ENCODE measurements around the gene ARHGAP19.

ARHGAP19 gene

GRCh38 chr10:97331153-97331703, 38.8 kb upstream of the ARHGAP19 start:
- peak overlapping the region; percentile 89 for H3K4me3 ChIP-seq (ENCODE audit: low read length)
- H3K9ac ChIP-seq (ENCODE audit: low read length): no peak overlapping the region
- peaks cover 6% of the 10 kb centered on the region for H3K4me1 ChIP-seq (ENCODE audit: control insufficient read depth, insufficient read depth, low read length)
- H3K36me3 ChIP-seq (ENCODE audit: control insufficient read depth, insufficient read depth, low read length): peaks cover 10% of the 10 kb centered on the region
- H3K27me3 ChIP-seq (ENCODE audit: control insufficient read depth, insufficient read depth, low read length): no peaks in the 10 kb centered on the region
- no peak overlapping the region for H3K27ac ChIP-seq (ENCODE audit: low read depth, low read length)

- no peaks in the 10 kb centered on the region for H3K27me3 ChIP-seq (ENCODE audit: control insufficient read depth, insufficient read depth, low read length)
- H3K9ac ChIP-seq (ENCODE audit: low read length): no peak overlapping the region
- H3K36me3 ChIP-seq (ENCODE audit: control insufficient read depth, insufficient read depth, low read length): peaks cover 10% of the 10 kb centered on the region
Measured at GRCh38 chr10:97329766-97330165, 37.3 kb upstream of the ARHGAP19 start.

GRCh38 chr10:97328646-97329453, 36.4 kb upstream of the ARHGAP19 start:
- Histone ChIP-seq H3K4me1 (ENCODE audit: control insufficient read depth, insufficient read depth, low read length) (peaks cover 6% of the 10 kb centered on the region), H3K9ac (ENCODE audit: low read length) (peak overlapping the region; percentile 26), H3K27ac (ENCODE audit: low read depth, low read length) (no peak overlapping the region), H3K4me3 (ENCODE audit: low read length) (no peak overlapping the region), H3K36me3 (ENCODE audit: control insufficient read depth, insufficient read depth, low read length) (peaks cover 10% of the 10 kb centered on the region), H3K27me3 (ENCODE audit: control insufficient read depth, insufficient read depth, low read length) (no peaks in the 10 kb centered on the region)

More at GRCh38 chr10:97329766-97330165, 37.3 kb upstream of the ARHGAP19 start:
- Histone ChIP-seq H3K27ac (ENCODE audit: low read depth, low read length) (no peak overlapping the region), H3K4me1 (ENCODE audit: control insufficient read depth, insufficient read depth, low read length) (peaks cover 6% of the 10 kb centered on the region), H3K4me3 (ENCODE audit: low read length) (no peak overlapping the region)

DNA sequence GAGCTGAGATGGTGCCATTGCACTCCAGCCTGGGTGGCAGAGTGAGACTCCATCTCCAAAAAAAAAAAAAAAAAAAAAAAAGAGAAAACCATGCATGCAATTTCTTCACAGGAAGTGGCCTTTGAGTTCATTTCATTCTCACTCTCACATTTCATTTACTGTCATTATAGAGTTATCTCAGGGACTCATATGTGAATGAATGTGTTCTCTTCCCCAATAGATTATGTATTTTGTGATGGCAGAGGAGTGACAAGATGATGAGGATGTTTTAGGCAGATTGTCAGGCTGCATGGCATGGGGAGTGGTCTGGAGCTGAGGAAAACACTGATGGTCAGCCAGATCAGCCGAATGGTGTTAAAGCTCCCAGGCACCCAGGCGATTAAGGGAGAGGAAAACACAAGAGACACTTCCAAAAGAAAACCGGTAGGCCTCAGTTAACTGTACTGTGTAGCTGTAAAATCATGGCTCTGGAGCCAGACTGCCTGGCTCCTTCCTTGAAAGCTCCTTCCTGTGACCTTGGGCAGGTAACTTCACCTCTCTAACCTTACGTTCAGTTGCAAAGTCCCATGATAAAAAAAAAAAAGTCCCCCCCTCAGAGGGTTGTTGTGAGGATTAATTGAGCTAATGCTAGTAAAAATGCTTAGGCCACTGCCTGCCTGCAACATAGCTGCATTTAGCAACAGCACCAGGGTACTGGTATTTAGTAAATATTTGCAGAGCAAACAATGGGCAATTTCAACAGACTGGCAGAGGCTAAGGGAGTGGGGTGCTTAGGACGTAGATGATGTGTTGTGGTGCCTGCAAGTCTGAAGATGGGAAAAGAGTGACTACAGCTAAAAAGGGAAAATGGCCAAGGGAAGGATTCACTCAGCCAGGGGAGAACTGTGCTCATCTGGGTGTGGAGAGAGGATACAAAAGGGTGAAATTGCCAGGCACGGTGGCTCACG, 35.2 kb upstream of the ARHGAP19 start:
- Histone ChIP-seq H3K27ac (ENCODE audit: low read depth, low read length) (no peak overlapping the region), H3K4me1 (ENCODE audit: control insufficient read depth, insufficient read depth, low read length) (peaks cover 6% of the 10 kb centered on the region), H3K4me3 (ENCODE audit: low read length) (no peak overlapping the region), H3K27me3 (ENCODE audit: control insufficient read depth, insufficient read depth, low read length) (no peaks in the 10 kb centered on the region), H3K9ac (ENCODE audit: low read length) (no peak overlapping the region), H3K36me3 (ENCODE audit: control insufficient read depth, insufficient read depth, low read length) (peaks cover 10% of the 10 kb centered on the region)

DNA sequence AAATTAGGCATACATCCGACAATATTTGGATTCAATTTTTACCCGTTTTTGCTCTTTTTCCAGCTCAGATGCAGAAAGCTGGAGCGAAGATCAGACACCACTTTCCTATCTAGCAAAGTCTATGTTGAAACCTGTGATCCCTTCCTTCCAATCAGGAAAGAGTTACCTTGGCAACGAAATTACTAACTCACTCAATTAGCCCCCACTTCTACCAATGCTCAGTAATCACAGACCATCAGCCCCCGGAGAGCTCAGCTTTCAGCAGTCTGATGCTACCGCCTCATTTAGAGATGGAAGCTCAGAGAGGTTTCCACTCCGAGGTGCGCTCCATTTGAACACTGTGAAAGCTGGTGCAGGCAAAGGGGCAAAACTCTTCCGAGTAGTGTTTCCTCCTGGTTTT, 33.3 kb upstream of the ARHGAP19 start:
- H3K9ac ChIP-seq (ENCODE audit: low read length): no peak overlapping the region
- no peak overlapping the region for H3K4me3 ChIP-seq (ENCODE audit: low read length)
- no peak overlapping the region for H3K27ac ChIP-seq (ENCODE audit: low read depth, low read length)
- H3K36me3 ChIP-seq (ENCODE audit: control insufficient read depth, insufficient read depth, low read length): peaks cover 10% of the 10 kb centered on the region
- no peaks in the 10 kb centered on the region for H3K27me3 ChIP-seq (ENCODE audit: control insufficient read depth, insufficient read depth, low read length)
- peaks cover 4% of the 10 kb centered on the region for H3K4me1 ChIP-seq (ENCODE audit: control insufficient read depth, insufficient read depth, low read length)

- peaks cover 7% of the 10 kb centered on the region for H3K4me1 ChIP-seq (ENCODE audit: control insufficient read depth, insufficient read depth, low read length)
- H3K4me3 ChIP-seq (ENCODE audit: low read length): no peak overlapping the region
- no peaks in the 10 kb centered on the region for H3K27me3 ChIP-seq (ENCODE audit: control insufficient read depth, insufficient read depth, low read length)
- H3K36me3 ChIP-seq (ENCODE audit: control insufficient read depth, insufficient read depth, low read length): peaks cover 2% of the 10 kb centered on the region
- no peak overlapping the region for H3K9ac ChIP-seq (ENCODE audit: low read length)
- no peak overlapping the region for H3K27ac ChIP-seq (ENCODE audit: low read depth, low read length)
Measured at GRCh38 chr10:97323501-97323900, 31.1 kb upstream of the ARHGAP19 start.

GRCh38 chr10:97321804-97322190, 29.4 kb upstream of the ARHGAP19 start:
- H3K9ac ChIP-seq (ENCODE audit: low read length): no peak overlapping the region
- peak overlapping the region; percentile 73 for H3K4me3 ChIP-seq (ENCODE audit: low read length)
- H3K4me1 ChIP-seq (ENCODE audit: control insufficient read depth, insufficient read depth, low read length): peaks cover 7% of the 10 kb centered on the region
- no peak overlapping the region for H3K27ac ChIP-seq (ENCODE audit: low read depth, low read length)
- H3K27me3 ChIP-seq (ENCODE audit: control insufficient read depth, insufficient read depth, low read length): no peaks in the 10 kb centered on the region
- H3K36me3 ChIP-seq (ENCODE audit: control insufficient read depth, insufficient read depth, low read length): no peaks in the 10 kb centered on the region

DNA sequence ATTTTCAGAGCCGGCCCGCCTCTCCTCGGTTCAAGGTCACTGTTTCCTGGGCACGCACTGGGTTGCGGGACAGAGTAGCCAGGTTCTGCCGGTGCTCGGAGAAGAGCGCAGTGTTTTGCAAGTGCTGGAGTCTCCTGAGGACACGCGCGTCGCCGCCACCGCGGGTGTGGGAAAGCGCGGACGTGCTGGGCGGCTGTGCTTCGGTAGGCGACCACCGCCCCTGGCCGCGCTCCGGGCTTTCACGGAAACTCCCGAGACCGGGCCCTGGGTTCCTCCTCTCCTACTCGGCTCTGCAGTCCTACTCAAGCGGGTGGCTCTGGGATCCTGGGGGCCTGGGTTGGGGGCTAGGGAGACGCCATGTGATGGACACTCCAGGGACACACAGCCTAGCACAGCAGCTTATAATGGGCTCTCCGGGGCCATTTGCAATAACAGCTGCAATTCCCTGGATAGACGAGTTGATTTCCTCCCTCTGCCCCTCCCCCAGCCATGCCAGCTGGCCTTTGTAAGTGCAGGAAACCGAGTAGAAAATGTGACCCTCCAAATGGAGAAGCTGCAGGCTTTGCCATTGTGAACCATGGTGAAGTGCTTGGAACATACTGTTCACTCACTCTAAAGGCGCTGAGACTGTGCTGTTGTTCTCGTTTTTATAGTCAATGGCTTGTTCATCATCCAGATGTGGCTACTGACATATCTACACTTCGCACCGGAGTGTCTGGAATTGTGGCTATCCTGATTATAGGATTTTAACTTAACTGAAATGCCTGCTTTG, 28.8 kb upstream of the ARHGAP19 start:
- Histone ChIP-seq H3K4me3 (ENCODE audit: low read length) (peak overlapping the region; percentile 73), H3K27ac (ENCODE audit: low read depth, low read length) (no peak overlapping the region), H3K4me1 (ENCODE audit: control insufficient read depth, insufficient read depth, low read length) (peaks cover 7% of the 10 kb centered on the region)

GRCh38 chr10:97320480-97321031, 28.1 kb upstream of the ARHGAP19 start:
- Histone ChIP-seq H3K9ac (ENCODE audit: low read length) (peak overlapping the region; percentile 8), H3K4me1 (ENCODE audit: control insufficient read depth, insufficient read depth, low read length) (peaks cover 7% of the 10 kb centered on the region), H3K4me3 (ENCODE audit: low read length) (peak overlapping the region; percentile 73)

More for the DNA sequence above, 28.8 kb upstream of the ARHGAP19 start:
- H3K27me3 ChIP-seq (ENCODE audit: control insufficient read depth, insufficient read depth, low read length): no peaks in the 10 kb centered on the region
- H3K9ac ChIP-seq (ENCODE audit: low read length): no peak overlapping the region
- no peaks in the 10 kb centered on the region for H3K36me3 ChIP-seq (ENCODE audit: control insufficient read depth, insufficient read depth, low read length)

DNA sequence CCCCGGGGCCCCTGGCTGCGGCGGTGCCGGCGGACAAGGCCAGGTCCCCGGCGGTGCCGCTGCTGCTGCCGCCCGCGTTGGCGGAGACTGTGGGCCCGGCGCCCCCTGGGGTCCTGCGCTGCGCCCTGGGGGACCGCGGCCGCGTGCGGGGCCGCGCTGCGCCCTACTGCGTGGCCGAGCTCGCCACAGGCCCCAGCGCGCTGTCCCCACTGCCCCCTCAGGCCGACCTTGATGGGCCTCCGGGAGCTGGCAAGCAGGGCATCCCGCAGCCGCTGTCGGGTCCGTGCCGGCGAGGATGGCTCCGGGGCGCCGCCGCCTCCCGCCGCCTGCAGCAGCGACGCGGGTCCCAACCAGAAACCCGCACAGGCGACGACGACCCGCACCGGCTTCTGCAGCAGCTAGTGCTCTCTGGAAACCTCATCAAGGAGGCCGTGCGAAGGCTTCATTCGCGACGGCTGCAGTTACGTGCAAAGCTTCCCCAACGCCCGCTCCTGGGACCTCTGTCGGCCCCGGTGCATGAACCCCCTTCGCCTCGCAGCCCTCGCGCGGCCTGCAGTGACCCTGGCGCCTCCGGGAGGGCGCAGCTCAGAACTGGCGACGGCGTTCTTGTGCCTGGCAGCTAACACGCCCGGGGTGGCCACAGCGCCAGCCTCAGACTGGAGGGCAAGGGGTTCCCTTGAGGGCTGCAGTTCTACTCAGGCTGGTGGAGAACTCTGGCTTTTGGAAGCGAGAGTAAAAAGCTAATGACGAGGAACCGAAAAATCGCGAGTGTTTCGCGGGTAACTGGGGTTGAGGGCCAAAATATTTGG, 27.4 kb upstream of the ARHGAP19 start:
- Histone ChIP-seq H3K27ac (ENCODE audit: low read depth, low read length) (peak overlapping the region; percentile 51), H3K9ac (ENCODE audit: low read length) (peak overlapping the region; percentile 8), H3K4me1 (ENCODE audit: control insufficient read depth, insufficient read depth, low read length) (peaks cover 7% of the 10 kb centered on the region)

More at GRCh38 chr10:97320480-97321031, 28.1 kb upstream of the ARHGAP19 start:
- Histone ChIP-seq H3K36me3 (ENCODE audit: control insufficient read depth, insufficient read depth, low read length) (no peaks in the 10 kb centered on the region), H3K27ac (ENCODE audit: low read depth, low read length) (no peak overlapping the region), H3K27me3 (ENCODE audit: control insufficient read depth, insufficient read depth, low read length) (no peaks in the 10 kb centered on the region)

More for the DNA sequence above, 27.4 kb upstream of the ARHGAP19 start:
- Histone ChIP-seq H3K36me3 (ENCODE audit: control insufficient read depth, insufficient read depth, low read length) (no peaks in the 10 kb centered on the region), H3K27me3 (ENCODE audit: control insufficient read depth, insufficient read depth, low read length) (no peaks in the 10 kb centered on the region), H3K4me3 (ENCODE audit: low read length) (peak overlapping the region; percentile 73)

Measured in rectal smooth muscle tissue (tissue), 1 donor.